Stimulated activated CD8-positive, alpha-beta memory T cell treated with anti-CD3 and anti-CD28 coated beads, Interleukin-7, amount 100 ng/mL, for 4 hours (primary cell): ENCODE results near the gene SPTBN1.
"Not testable (repeated sequence)": the region's sequence is repeated elsewhere in the genome, so short reads cannot be mapped to it uniquely, and the experiment has no call there.

ENCODE experiments used
- DNase-seq, 2 donors: peaks; one replicate each; pipeline ENCODE4 v3.0.0-alpha.2; 2020; ENCODE audit warnings: low read depth in 2 of 2

SPTBN1 gene

DNA sequence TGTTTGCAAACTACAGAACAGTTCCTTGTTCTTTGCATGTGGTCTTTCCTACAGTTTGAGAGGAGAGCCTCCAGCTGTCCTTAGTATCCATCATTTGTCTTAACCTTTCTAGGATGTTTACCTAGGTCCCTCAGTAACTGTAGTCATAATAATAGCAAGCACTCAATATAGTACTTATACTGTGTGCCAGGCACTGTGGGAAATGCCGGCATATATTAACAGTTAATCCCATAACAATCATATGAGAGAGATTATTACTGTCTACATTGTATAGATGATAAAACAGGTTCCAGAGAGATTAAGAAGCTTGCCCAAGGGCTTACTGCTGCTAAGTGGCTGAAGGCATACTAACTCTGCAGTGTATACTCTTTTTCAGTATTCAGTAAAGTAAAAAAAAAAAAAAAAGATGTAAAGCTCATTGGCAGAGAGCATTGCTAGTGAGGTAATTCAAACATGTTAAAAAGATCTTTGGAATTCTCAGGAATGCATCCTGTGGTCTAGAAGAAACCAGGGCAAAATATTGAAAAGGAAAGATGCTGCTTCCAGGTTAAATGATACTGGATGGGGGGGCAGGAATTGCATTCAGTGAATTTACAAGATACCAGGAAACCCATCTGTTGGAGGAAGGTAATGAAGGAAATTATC, 72.3 kb downstream of the SPTBN1 start:
- no peak for DNase-seq

DNA sequence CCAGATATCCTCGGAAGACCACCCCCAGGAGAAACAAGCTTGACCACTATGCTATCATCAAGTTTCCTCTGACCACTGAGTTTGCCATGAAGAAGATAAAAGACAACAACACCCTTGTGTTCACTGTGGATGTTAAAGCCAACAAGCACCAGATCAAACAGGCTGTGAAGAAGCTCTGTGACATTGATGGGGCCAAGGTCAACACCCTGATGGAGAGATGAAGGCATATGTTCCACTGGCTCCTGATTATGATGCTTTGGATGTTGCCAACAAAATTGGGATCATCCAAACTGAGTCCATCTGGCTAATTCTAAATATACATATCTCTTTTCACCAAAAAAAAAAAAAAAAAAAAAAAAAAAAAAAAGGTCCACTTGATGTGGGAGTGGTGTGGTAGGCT, 73.4 kb downstream of the SPTBN1 start:
- DNase-seq, result not testable (repeated sequence)

DNA sequence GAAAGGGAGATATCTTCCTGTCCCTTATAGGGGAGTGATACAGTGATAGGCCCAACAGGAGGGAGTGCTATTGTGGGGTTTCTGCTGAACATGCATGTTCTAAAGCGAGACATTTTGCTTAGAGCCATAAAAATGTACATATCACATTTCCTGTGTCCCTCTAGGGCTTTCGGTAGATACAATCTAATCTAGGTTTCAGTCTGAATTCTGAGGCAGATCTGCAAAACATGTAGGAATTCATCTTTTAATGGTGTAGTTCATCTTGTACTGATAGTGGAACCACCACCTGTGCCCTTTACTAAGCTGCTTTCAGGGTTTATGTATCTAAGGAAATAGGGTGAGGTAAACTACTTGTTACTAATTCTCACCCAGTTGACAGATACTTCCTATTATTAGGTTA, 73.8 kb downstream of the SPTBN1 start:
- no peak for DNase-seq

DNA sequence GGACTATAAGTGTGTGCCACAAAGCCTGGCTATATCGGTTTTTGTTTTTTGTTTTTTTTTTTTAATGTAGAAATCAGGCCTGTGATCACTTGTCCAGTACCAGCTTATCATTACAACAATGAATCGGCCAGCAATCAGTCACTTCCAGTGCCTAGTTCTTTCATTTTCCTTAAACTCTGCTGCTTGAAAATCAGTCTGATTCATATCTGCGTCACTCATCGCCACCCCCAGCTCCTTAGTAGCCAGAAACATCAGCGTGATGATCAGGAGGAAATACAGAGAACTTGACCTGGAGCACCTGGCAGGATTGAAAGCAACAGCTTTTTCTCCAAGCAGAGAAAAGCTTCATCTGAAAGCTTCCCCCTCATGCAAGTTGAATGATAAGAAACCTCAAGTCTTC, 75.4 kb downstream of the SPTBN1 start:
- DNase-seq, result no peak

DNA sequence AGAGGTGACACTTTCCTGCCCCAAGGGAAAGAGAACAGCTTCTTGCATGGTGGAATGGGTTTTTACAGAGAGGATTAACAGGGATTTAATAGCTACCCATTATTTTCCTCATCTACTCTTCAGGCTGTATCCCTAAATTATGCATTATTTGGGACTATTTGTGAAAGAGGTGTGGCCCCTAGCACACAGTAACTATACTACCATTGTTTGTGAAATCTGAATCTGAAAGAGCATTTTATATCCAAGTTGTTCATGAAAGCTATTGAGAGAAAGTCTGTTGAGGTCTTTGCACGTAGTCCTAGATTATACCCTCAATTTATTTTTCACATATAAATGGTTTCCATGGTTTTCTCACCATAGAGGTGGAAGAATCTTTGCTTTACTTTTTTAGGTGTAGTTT, 78.1 kb downstream of the SPTBN1 start:
- no peak for DNase-seq

DNA sequence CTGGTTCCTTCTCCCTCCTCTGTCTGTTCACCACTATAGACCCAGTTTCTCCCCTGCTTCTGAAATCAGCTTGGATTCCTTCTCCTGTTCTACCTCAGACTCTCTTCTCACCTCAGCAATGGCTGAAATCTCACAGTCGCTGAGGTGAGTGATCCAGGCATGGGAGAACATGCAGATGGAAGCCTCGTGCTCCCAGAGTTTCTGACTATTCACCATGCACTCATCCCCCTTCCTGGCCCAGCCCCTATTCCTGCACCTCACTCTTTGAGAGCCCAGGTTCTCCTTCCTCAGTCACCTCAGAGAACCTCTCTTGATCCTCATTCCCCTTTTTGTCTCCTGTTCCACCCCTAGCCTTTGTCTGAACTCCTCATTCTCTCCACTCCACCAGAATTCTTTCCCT, 78.5 kb downstream of the SPTBN1 start:
- DNase-seq, result no peak

DNA sequence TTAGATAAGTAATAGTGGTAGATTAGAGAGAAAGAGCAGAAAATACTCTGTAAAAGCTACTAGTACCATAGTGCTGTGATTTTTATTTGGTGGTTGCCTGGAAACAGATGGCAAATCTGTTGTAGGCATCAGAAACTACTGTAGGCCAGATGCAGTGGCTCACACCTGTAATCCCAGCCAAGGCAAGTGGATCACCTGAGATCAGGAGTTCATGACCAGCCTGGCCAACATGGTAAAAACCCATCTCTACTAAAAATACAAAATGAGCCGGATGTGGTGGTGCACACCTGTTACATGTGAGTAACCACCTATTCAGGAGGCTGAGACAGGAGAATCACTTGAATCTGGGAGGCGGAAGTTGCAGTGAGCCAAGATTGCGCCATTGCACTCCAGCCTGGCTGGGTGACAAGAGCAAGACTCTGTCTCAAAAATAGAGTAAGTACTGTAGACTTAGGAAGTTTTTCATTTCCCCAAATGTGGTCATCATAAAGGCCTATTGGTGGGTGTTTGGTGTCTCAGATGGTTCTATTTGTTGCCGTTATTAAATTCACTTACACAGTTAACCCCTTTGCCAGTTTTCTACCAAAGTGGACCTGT, 79.6 kb downstream of the SPTBN1 start:
- DNase-seq, result no peak

DNA sequence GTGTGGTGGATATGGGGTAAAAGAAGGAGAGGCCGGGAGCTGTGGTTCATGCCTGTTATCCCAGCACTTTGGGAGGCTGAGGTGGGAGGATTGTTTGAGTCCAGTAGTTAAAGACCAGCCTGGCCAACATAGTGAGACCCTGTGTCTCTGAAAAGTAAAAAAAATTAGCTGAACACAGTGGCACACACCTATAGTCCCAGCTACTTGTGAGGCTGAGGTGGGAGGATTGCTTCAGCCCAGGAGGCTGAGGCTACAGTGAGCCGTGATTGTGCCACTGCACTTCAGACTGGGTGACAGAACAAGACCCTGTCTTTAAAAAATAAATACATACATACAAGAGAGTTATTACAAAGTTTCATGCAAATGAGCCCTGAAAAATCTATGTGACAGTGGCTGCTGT, 80.6 kb downstream of the SPTBN1 start:
- no peak for DNase-seq

DNA sequence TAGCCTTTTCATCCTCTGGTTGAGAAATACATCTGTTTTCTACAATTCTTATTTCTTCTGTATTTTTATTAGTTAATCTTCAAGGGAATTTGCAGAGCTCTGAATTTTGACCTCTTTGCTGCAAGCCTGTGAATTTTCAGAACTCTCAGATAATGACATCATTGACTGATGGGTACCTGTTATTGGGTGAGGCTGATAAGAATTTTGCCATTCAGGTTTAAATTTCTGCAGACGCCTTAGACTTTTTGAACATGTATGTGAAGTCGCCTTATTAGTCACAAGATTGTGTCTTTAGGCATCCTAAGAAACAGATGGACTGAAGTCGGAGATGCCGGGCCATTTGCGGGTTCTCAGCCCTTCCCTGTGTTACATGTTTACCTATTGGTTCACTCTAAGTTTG, 82.4 kb downstream of the SPTBN1 start:
- no peak for DNase-seq

DNA sequence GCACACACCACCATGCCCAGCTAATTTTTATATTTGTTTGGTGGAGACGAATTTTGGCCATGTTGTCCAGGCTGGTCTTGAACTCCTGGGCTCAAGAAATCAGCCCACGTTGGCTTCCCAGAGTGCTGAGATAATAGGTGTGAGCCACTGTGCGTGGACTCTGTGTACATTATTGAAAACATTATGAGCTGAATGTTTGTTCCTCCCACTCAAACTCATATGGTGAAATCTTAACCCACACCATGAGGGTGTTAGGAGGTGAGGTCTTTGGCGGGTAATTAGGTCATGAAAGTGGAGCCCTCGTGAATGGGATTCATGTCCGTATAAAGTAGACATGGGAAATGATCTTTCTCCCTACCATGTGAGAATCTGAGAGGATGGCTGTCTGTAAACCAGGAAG, 83.6 kb downstream of the SPTBN1 start:
- no peak for DNase-seq

DNA sequence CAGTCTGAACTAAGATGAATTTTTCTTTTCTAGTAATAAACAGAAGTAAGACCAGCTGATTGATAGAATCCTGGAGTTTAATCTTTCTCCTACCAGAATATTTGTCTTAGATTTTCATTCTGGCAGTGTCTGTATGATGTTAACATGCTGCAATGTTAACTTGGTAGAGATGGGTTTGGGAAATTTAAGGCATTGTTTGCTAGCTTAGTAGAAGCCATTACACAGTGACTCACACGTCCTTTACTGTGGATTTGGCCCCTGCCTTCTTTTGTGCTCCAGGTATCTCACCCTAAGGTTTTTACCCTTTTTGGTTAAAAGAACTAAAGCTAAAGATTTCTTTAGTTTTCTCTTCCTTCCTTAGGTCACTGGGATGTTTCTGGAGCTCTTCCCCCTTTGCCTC, 84.1 kb downstream of the SPTBN1 start:
- no peak for DNase-seq

DNA sequence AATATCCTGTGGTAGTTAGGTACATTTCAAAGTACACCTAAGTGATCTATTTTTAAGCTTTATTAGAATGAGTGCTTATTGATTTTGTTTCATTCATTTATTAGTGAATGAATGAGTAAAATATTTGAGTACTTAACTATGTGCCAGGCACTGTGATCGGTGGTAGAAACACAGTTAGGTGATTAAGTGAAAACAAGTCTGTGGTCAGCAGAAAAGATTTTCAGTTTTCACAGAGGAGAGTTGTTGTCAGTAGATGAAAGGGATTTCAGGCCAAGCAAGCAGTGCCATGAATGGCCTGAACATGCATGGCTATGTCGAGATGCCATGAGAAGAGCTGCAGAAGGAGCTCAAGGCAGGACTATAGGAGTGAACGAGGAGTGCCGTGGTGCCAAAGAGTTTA, 85.9 kb downstream of the SPTBN1 start:
- no peak for DNase-seq

DNA sequence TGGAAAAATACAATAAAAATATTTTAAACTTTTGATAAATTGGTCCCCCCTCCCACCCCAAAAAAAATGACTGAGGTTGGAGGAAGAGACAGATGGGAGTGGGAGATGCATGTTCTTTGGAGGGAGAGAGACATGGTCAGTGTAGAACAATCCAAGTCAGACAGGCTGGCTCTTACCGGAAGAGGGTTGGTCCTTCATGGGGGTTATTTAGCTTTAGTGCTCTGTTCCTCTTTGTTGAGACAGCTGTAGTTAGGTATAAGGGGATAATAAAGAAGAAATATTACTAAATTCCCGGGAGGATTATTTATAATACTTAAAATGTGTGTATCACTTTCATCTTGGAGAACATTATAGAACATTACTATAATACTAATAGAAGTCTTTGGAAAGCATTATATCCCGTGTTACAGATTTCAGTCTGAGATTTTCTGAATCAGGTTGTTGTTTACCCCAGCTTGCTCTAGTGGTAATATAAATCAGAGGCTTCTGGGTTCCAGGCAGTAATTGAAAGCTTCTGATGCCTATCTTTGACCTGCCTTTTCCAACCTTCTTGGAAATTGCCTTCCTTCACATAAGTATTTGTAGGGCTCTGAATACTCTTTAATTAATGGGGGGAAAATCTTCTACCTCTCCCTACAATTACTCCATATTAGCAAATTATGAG, 87.7 kb downstream of the SPTBN1 start:
- DNase-seq, result no peak

DNA sequence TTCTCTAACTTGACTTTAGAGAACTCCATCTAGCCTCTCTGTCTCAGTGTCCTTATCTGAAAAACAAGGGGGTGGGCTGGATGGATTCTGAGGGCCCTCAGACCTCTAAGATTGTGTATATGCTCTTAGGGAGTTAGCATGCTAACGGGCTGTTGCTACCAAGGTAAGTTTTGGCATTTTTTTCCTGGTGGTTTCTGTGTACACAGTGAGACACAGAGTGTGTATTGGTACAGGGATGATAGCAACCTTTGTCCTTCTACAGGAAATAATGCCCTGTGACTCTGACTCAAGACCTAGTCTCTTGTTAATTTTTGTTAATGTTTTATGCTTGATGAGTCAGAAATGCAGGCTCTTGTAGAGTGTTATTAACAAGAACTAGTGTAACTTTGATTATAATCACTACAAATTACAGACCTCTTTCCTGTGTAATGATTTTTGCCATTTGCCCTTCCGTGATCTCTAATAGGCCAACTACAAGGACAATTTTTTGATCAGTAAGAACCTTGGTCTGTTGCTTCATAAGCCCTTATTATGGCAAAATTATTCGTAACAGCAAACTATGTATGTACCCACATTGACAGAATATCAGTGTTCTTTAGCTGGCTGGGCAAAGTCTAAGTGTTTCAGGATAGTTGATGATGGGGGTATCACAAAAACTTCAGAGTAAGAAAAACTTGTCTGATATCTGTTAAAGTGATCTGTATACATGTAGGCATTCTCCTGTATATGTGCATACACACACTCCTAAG, 89.7 kb downstream of the SPTBN1 start:
- no peak for DNase-seq

DNA sequence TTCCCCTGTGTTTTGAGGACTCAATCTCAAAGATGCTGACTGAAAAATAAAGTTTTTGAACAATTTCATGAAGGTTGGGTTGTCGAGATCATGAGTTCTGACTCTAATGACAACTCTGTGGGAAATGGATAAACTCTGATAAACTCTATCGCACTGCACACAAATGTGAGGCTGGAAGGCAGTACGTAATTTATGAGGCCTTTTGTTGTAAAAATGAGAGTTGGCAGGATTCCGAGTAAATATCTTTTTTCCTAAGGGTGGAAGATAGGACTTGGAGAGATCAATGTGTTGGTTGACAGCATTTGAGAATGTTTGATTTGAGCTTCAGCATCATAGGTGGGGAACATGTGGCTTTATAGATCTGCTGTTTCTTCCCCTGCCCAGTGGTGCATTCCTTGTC, 90.4 kb downstream of the SPTBN1 start:
- no peak for DNase-seq

DNA sequence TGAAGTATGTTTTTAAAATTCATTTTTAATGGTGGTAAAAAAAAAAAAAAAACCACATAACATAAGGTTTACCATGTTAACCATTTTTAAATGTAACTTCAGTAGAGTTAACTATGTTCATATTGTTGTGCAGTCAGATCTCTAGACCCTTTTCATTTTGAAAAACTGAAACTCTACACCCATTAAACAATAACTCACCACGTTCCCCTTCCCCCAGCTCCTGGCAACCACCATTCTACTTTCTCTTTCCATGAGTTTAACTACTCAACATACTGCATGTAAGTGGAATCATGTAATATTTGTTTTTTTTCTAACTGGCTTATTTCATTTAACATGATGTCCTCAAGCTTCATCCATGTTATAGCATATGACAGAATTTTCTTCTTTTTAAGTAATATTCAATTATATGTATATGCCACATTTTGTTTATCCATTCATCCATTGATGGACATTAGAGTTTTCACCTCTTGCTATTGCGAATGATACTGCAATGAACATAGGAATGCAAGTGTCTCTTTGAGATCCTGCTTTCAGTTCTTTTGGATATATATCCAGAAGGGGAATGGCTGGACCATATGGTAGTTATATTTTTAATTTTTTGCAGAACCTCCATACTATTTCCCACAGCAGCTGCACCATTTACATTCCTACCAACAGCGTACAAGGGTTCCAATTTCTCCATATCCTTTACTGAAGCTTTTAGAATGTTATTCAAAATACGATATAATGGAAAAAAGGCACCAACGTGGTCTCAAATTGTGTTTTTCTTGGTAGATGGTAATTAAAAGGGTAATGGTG, 91.0 kb downstream of the SPTBN1 start:
- DNase-seq, result no peak

DNA sequence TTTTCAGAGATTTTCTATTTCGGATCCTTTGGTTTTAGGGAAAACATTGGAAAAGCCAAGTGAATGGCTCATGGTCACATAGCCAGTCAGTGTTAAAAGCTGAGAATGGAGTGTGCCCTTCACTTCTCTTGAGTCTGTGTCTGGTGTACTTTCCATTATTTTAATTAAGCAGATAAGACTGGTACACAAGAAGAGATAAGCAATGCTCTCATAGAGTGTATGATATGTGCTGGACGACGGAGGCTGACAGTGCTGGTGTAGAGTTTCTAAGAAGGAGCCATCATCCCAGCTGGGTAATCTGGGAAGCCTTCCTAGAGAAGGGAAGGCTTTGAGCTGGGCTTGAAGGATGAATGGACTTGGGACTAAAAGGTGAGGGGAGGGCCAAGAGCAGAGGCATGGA, 93.3 kb downstream of the SPTBN1 start:
- DNase-seq, result no peak

DNA sequence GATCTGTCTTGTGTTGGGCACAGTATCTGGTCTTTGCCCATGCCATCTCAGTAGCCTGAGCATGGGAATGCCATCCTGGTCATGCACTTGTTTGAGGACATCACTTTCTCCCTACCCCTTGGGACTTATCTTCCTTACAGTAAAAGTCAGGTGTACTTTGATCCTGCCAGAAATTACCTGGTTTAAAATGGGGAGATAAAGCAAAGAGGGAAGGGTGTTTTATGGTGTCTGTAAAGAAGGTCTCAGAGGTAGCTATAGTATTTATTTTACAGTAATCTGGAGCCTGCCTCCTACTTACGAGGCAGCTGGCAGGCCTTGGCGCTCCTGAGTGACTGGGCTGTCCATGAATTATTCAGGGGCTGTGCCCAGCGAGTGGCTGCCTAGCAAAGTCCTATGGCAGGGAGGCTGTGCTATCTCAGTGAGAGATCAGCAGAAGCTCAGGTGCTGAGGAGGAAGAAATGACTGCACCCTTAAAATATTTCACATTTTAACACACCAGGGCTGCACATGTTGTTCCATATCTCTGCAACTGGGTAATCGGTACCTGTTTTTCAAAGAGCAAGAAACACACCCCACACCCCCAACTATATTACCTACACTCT, 93.9 kb downstream of the SPTBN1 start:
- DNase-seq, result no peak

DNA sequence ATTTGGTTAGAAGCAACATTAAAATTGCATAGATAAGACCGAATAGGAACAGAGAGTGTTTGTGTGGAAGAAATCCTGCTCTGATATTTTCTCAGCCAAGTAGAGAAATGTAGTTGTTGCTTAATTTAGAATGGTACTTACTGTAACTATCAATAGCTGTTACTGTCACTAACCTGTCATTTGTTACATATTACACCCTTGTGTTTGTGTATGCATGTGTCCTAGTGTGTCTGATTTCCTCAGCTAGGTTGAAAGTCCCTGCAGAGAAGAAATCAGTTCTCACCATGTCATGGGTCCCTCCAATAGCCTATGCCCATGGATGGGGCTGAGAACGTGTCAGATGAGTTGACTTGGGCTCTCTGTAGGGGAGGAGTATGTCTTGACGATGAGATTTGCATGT, 94.4 kb downstream of the SPTBN1 start:
- no peak for DNase-seq

DNA sequence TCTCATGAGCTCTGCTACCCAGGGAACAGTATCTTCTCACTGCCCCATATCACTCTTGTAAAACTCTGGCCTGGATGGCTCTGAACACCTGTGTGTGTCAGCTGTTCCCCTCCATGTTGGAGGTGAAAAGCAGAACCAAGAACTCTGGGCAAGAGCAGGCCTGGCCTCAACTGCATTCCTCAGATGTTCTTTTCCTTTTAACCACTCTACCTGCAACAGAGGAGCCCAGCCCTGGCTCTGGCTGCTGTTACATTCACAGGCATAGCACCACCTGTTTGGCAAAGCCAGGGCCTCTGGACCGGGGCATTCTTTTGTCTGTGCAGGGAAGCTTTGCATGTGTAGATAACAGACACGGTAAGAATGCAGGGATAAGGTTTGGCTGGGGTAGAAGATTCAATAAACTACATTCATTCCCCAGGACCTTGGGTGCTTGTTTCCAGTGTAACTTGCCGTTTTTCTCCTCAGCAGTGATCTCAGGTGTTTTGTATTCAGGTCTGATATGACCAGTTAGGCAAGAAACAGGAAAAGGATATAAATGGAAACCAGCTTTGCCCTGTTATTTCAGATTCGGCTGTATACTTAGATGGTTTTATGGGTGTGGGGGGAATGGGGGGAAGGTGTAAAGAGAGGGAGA, 95.1 kb downstream of the SPTBN1 start:
- DNase-seq, result no peak

DNA sequence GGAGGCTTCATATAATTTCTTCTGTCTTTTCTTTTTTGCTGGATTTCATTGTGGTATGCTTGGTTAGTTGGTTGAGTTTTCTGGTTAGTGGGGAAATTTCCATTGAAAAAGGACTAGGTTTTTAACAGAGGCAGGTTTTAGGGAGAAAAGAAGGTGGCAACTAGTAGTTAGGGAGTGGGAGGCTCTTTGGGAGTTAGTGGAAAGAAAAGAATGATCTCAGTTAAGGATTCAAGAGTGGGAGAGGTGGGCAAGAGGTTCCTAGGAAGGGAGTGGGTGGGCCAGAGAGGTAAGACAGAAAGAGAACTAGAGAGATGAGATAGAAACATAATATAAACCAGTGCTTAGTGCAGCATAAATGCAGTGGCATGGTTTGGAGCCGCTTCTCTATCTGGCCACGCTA, 96.9 kb downstream of the SPTBN1 start:
- no peak for DNase-seq
